GM18951 (cell line): Measurements from ENCODE around the gene MCM3.

Experiments
- POLR2A ChIP-seq: IDR thresholded peaks from 4 replicates; pipeline ENCODE4 v1.6.1; 2011; ENCODE audit warnings: mild to moderate bottlenecking; ENCODE audit not compliant: insufficient read length, insufficient read depth; ENCODE audit errors: extremely low read depth
- in situ Hi-C: fragments of 300-500 bp; cut with MboI; formaldehyde crosslinking; loops from one replicate; pipeline ENCODE4 v1.12.0; 2022; ENCODE audit warnings: low sequenced_read_pairs, mixed read lengths, inconsistent platforms; ENCODE audit not compliant: unreplicated experiment

The MCM3 gene

DNA sequence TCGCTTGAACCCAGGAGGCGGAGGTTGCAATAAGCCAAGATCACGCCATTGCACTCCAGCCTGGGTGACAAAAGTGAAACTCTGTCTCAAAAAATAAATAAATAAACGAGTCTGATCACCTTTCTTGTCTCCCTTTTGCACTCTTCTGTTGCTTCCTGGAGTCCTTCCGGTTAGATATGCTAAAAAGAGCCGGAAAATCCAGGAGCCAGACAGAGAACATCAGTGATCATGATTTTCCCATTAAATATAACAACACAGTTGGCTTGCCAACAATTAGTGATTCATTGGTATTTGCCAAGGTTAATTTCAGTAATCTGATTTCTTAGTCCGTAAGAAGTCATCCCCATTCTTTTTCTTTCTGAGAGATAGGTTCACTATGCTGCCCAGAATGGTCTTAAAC is 3.7 kb upstream of the MCM3 start:
- in situ Hi-C loops = loop anchor here (5.0 kb wide), 1 partner anchor 109 kb away; no protein-coding TSS in a partner anchor
- no peak for TF ChIP-seq POLR2A

DNA sequence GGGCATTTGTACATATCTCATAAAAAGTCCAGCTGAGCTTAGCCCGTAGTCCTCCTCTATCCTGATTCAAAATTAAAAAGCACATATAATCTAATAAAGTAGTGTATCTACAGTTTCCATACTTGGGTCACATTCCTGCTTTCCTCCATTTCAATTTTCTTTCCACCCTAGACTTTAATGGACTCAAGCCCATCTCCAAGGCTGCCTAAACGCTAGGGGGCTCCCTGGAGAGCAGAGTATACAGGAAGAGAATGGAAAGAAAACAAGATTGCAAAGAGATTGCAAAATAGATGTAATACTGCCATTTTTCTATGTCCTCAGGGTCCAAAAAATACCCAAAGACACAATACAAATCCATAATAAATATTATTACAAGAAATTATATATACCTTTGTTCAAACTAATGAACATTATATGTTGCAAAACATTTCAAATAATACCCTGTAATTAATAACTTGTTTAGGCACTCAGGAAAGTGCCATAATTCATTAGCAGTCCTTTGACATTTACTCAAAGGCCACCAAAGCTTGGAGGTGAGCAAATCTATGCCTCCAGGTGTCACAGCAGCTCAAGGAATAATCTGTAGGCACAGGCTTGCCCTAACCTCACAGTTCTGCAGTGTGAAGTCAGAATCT is 2.4 kb upstream of the MCM3 start:
- in situ Hi-C loops = loop anchor here (5.0 kb wide), 1 partner anchor 110 kb away; no protein-coding TSS in a partner anchor
- TF ChIP-seq POLR2A = no peak

DNA sequence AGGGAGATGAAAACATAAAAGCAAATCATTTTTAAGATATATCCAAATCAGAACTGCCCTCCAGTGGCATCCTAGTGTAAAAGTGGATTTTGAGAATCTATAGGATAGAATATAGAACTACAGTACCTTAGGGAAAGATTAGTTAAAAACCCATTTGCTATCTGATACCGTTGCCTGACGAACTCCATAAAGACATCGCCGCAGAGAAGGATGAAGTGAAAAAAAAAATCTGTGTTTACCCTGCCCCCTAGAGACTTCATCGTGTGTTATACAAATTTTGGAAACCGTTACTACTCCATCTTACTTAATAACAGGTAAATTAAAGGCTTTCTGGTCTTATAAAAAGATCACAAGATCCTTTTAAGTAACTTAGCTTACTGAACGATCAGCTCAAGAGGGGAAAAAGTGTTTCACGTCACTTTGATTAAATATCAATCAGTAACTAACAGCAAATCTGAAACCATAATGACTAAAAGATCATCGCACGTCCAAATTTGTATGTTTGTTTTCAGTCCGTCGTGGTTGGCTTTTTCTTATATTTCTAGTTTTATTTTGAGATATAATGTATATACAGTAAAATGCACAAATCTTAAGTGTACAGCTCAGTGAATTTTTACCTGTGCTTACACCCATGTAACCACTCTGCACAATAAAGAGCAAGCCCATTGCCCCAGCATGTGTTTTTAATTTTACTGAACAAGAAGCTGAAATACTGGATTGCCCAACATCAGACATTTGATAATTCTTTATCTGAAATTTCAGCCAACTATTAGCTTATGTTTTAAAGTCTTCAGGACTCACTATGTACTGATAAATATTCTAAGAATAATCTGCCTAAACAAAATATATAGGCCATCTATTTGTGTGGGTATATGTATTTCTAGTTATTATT is 881 bp upstream of the MCM3 start:
- TF ChIP-seq POLR2A = no peak
- in situ Hi-C loops = loop anchor here (5.0 kb wide), 1 partner anchor 112 kb away; no protein-coding TSS in a partner anchor

- in situ Hi-C loops = no loop called here
- no peak for TF ChIP-seq POLR2A
These were observed 447 bp downstream of the MCM3 start for GRCh38 chr6:52284131-52284459.

DNA sequence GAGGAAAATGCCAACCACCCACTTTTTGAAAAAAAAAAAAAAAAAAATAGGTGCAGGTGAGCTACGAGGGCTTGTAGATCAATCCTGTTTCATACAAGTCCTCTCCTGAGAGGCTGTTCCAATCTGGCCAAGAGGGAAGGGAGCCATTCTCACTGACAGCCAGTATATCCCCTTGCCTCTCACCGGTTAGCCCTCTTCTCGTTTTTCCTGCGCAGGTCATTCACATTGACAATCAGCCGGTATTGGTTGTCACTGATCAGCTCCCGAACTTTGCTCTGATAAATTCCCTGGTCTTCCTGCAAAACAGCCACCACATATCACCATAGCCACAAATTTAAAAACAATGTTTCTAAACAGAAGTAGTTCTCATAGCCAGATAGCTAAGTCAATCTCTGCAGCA is 1.4 kb downstream of the MCM3 start:
- in situ Hi-C loops = no loop called here
- no peak for TF ChIP-seq POLR2A

GRCh38 chr6:52276130-52276529 is 8.4 kb downstream of the MCM3 start:
- in situ Hi-C loops = no loop called here
- no peak for TF ChIP-seq POLR2A

DNA sequence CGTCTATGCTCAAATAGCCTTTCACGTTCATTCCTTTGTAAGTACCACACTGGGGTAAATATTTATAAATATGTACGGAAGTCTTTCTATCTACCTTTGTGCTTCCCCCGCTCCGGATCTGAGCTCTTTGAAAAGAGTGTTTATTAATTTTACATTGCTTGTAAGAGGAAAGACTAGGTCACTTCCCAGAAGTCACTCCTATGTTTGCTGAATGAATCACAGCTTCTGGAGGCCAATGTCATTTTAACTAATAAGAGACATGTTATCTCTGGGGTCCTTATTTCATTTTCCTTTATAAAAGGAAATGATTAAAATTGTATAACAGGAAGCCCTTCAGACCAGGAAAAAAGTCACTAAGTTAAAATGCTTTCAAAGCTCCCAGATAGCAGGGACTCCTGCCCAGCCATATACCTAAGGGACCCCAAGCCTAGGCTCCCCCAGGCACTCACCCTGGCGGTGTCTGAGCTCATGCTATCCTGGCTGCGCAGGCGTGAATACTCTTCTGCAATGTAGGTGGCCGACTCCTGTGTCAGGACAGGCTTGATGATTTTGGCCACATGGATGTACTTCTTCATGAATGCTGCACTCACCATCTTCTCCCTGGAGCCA is 12.6 kb downstream of the MCM3 start:
- no peak for TF ChIP-seq POLR2A
- in situ Hi-C loops = no loop called here

DNA sequence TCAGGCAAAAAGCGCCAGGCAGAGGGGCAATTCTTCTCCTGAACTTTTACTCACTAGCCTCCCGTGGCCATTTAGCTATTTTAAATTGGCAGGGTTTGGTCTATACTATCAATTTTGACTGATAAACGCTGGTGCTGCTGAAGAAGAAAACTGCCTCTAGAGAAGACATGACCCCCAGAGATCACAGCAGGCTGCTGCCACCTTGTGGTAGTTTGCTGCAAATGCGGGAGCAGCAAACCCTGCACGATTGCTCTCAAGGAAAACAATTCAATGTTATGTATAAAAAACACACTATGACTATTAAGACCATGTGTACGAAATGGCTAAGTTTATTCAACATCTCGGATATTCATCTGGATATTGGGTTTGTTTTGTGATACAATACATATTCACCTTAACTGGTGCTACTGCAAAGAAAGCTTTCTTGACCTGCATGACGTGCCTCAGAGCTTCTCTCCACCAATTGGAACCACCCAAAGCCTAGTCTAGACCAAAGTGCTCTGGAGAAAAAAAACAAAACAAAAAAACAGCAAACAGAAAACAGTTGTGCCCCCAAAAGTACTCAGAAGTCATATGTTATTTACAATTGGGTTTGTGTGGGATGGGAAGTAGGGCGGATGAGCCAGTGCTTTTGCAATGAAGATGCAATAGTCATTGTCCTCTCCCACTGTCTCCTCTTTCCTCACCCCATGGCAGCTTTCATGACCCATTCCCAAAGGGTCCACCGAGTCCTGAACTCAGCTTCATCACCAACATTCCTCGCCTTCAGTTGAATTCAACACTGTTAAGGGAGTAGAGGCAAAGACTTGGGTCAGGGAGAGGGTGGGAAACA is 20.6 kb downstream of the MCM3 start:
- in situ Hi-C loops = no loop called here
- no peak for TF ChIP-seq POLR2A

DNA sequence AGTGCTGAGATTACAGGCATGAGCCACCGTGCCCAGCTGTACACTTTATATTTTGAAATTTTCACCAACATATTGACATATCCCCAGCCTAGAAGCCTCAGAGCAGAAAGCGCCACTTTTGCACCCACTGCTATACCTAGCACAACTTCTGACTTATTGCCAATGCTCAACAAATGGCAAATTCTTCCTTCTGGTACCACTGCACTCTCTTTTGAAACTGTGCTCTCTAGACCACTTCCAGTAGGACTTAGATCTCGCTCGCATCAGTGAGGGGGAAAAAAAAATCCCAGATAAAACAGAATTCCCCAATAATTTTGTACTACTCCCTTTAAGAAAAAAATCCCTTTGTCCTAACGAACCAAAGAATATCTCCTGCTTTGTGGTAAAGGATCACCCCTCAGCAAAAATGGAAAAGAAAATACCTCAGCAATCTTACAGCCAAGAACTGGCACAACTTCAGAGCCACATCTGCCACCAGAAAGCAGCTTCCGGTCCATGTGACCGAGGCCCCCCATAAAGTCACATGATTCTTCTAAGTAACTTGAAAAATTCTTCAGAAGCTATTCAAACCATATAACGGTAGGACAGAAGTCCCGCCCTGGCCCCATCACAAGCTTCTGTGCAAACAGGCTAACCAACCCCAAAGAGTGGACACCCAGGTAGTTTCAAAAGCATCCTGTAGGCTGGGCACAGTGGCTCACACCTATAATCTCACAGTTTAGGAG is 21.8 kb downstream of the MCM3 start:
- in situ Hi-C loops = no loop called here
- TF ChIP-seq POLR2A = no peak

DNA sequence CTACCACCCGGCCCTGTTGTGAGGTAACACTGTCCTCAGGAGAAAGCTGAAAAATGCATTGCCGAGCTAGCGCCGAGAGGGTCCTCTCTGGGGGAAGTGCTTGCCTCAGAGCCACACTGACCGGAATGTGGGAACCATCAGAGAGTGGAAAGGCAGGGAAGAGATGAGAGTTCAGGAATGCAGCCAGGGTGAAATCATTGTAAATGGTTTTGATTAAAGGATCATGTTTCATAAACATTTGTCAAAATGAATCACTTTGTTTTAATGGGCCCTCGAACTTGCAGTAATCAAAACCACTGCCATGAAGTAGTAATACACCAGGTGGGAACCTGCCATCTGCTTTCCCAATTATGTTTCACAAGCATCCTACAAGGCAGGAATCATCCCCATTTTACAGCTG is 23.3 kb downstream of the MCM3 start:
- in situ Hi-C loops = no loop called here
- no peak for TF ChIP-seq POLR2A

DNA sequence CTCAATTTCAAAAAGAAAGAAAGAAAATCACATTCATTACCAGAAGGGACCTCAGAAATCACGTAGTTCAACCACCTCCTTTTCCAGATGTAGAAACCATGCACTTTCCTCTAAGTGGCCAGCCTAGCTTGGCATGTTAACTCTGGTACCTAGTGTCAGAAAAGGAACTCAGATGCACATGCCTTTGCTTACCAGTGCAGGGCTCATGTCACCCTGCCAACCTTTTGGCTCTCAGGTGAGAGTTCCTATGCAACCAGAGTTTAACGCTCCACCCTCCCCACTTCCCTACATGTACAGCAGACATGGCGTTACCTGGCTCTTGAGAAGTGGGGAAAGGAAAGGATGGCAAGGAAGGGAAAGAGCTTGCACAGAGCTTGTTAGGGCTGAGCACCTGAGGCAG is 23.9 kb downstream of the MCM3 start:
- TF ChIP-seq POLR2A = no peak
- in situ Hi-C loops = no loop called here

DNA sequence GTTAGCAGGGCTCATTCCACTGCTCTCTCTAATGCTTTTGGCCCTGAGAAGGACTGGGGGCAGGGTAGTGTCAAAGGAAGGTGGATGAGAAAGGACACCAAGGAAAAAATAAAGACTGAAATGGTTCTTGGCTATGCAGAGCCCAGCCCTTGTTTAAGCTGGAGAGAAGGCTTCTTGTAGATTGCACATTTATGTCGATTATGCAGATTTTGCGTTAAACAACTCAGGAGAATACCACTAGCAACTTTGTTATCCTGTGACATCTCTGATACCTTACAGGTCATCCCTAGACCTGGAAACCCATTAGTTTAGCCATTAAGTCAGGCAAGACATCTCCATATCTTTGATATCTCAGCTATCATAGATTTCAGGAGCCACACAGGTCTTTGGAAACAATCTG is 29.1 kb downstream of the MCM3 start:
- in situ Hi-C loops = loop anchor here (5.0 kb wide), 1 partner anchor 88 kb away; no protein-coding TSS in a partner anchor
- TF ChIP-seq POLR2A = no peak

DNA sequence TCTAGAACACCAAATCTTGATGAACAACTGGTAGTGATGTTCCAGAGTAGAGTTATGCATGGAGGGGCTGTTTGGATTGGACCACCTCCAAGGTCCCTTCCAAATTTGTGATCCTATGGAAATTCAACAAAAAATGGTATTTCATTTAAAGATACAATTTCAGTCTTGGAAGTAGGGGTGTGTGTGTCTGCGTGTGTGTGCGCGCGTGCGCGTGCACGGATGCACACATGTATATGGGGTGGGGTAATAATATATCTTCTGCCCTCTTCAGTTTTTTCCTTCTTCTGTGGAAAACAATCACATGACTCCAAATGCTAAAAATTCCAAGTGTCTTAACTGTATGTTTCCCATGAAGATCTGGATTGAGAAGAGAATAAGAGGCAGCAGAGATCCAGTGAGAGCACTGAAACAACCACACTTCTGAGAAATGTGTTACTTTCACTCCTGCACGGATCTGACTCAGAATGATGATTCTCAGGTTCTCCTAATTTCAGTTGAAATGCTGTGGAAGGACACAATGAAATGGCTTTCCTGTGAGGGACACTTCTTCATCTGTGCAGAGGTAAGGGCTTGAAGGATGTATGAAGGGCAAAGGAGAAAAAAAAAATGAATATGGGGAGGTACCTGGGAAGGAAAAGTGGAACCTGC is 29.7 kb downstream of the MCM3 start:
- no peak for TF ChIP-seq POLR2A
- in situ Hi-C loops = loop anchor here (5.0 kb wide), 1 partner anchor 88 kb away; no protein-coding TSS in a partner anchor
